HG03469 (cell line): ENCODE results near the gene LRP1B.
"Not testable (repeated sequence)": the region's sequence is repeated elsewhere in the genome, so short reads cannot be mapped to it uniquely, and the experiment has no call there.

Experiments used
- ATAC-seq: cut with Tn5 transposase; IDR thresholded peaks from one replicate; pipeline ENCODE4 v1.9.1; 2021; ENCODE audit warnings: mild to moderate bottlenecking, moderate library complexity, moderate number of reproducible peaks; ENCODE audit not compliant: unreplicated experiment

Gene LRP1B

GRCh38 chr2:141195087-141195486 lies 935.7 kb downstream of the LRP1B start:
- no peak for ATAC-seq

GRCh38 chr2:141187075-141187439 lies 943.8 kb downstream of the LRP1B start:
- no peak for ATAC-seq

GRCh38 chr2:141186413-141187074 lies 944.3 kb downstream of the LRP1B start:
- no peak for ATAC-seq

GRCh38 chr2:141182246-141182645 lies 948.6 kb downstream of the LRP1B start:
- ATAC-seq = no peak

GRCh38 chr2:141169117-141169516 lies 961.7 kb downstream of the LRP1B start:
- ATAC-seq = not testable (repeated sequence)

GRCh38 chr2:141162314-141162713 lies 968.5 kb downstream of the LRP1B start:
- ATAC-seq = no peak

GRCh38 chr2:141151611-141152286 lies 979.1 kb downstream of the LRP1B start:
- ATAC-seq = no peak

GRCh38 chr2:141142025-141142424 lies 988.8 kb downstream of the LRP1B start:
- no peak for ATAC-seq

GRCh38 chr2:141137122-141137693 lies 993.6 kb downstream of the LRP1B start:
- no peak for ATAC-seq

- ATAC-seq = no peak
These were observed 996.9 kb downstream of the LRP1B start for GRCh38 chr2:141133883-141134282.

GRCh38 chr2:141125432-141125831 lies 1005.4 kb downstream of the LRP1B start:
- no peak for ATAC-seq

- no peak for ATAC-seq
These were observed 1012.0 kb downstream of the LRP1B start for GRCh38 chr2:141118836-141119235.

- ATAC-seq = no peak
These were observed 1017.5 kb downstream of the LRP1B start for GRCh38 chr2:141113301-141113700.

GRCh38 chr2:141109633-141110032 lies 1021.2 kb downstream of the LRP1B start:
- ATAC-seq = no peak

- no peak for ATAC-seq
These were observed 1025.1 kb downstream of the LRP1B start for GRCh38 chr2:141105763-141106162.

GRCh38 chr2:141103216-141103615 lies 1027.6 kb downstream of the LRP1B start:
- ATAC-seq = no peak

- no peak for ATAC-seq
These were observed 1051.6 kb downstream of the LRP1B start for GRCh38 chr2:141079231-141079630.

- ATAC-seq = no peak
These were observed 1055.1 kb downstream of the LRP1B start for GRCh38 chr2:141075753-141076152.

- ATAC-seq = no peak
These were observed 1062.6 kb downstream of the LRP1B start for GRCh38 chr2:141068053-141068682.

- ATAC-seq = no peak
These were observed 1065.8 kb downstream of the LRP1B start for GRCh38 chr2:141065042-141065441.

GRCh38 chr2:141063406-141063805 lies 1067.4 kb downstream of the LRP1B start:
- no peak for ATAC-seq

- no peak for ATAC-seq
These were observed 1068.4 kb downstream of the LRP1B start for GRCh38 chr2:141062443-141062842.
